Inflammatory macrophage treated with lipopolysaccharide for 1 hour (primary cell): Measurements from ENCODE around the gene PURB.
"Not testable (repeated sequence)": the region's sequence is repeated elsewhere in the genome, so short reads cannot be mapped to it uniquely, and the experiment has no call there.

Experiments
- DNase-seq, 2 donors: peaks; one replicate each; pipeline ENCODE4 v3.0.0-alpha.2; 2020 to 2022

Gene PURB

DNA sequence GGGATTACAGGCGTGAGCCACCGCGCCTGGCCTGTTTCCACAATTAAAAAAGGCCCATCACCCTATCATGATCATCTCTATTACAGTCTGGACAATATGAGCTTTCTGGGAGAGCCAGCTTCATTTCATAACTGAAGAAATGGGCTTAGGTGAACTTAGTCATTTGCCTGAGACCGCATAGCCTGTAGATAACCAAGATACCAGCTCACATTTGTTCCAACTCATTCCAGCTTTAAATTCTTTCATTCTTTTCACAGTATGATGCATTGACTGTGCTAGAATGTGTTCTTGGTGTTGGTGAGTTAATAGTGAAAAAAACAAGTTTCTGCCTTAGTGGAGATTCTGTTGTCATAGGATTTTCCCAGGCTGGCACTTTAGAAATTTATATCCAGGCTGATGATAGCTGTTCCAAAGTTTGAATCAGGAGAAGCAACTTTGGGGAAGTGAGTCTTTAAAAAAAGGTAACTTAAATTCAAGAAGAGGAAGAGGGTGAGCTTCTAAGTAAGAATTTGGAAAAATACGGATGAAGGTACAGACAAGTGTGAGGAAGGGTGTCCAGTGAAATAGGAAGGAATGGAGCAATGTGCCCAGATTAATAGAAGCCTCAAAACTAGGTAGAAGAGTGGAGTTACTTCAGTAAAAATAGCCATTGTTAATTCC, 35.3 kb downstream of the PURB start:
- DNase-seq = peak in 1 of 2 donors; percentile 20

GRCh38 chr7:44849259-44849884, 36.0 kb downstream of the PURB start:
- no peak for DNase-seq

- DNase-seq = peak; percentile 99 to 100
Observed at GRCh38 chr7:44847920-44848634, 37.3 kb downstream of the PURB start, which contains the start of gene H2AZ2. Gene H2AZ2, minus strand, starts transcription at chr7:44848087. Its CDS starts 116 bp downstream, at chr7:44847971.

GRCh38 chr7:44847509-44847919, 37.8 kb downstream of the PURB start:
- peak; percentile 74 to 86 for DNase-seq

DNA sequence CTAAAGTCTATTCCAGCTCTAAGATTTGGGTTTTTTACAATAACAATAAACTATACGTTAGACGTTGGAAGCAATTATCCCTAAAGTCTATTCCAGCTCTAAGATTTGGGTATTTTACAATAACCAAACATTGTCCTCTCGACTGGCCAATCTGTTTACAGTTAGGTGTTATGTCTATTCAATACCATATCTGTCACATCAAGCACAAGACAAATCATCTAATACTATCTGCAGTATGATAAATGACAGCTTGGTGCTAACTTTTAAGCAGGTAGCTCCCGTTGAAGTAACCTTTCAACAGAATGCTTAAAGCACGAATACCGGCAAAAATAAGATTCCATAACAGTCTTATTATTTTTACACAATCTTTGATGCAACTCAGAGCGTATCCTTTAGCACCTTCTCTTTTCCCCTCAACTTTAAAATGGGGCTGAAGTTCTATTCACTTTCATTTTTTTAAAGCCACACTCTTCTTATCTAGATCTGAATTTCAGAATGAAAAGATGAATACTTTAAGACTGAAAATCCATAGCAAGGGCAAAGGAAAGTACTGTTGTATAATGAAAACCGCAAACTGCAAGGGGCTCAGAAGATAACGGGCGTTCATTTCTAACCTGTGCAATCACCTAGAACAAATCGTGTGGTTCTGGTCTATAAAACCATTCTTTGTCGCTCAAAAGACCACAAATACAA, 38.4 kb downstream of the PURB start:
- peak in 1 of 2 donors; percentile 17 for DNase-seq

DNA sequence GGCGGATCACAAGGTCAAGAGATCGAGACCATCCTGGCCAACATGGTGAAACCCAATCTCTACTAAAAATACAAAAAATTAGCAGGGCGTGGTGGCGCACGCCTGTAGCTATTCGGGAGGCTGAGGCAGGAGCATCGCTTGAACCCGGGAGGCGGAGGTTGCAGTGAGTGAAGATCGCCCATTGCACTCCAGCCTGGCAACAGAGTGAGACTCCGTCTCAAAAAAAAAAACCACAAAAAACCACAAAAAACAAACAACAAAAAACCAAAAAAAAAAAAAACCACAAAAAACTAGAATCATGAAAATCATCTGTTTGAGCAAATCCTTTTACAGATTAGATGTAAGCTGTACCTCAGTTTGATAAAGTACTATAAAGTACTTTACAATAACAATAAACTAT, 38.9 kb downstream of the PURB start:
- not testable (repeated sequence) for DNase-seq

- peak; percentile 66 to 67 for DNase-seq
Observed at GRCh38 chr7:44845451-44845850, 39.9 kb downstream of the PURB start.

- DNase-seq = not testable (repeated sequence)
Observed at GRCh38 chr7:44843440-44843839, 41.9 kb downstream of the PURB start.

DNA sequence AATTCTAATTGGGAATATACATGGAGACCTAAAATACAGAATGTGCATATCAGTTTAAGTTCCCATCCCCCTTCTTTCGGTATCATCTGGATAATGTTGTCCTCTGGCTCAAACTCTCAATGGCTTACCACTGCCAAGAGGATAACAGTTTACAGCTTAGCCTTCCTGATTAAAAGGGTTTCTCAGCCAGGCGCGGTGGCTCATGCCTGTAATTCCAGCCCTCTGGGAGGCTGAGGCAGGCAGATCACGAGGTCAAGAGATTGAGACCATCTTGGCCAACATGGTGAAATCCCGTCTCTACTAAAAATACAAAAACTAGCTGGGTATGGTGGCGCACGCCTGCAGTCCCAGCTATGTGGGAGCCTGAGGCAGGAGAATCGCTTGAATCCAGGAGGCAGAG, 42.7 kb downstream of the PURB start:
- not testable (repeated sequence) for DNase-seq

- no peak for DNase-seq
Observed at GRCh38 chr7:44838751-44839150, 46.6 kb downstream of the PURB start.

DNA sequence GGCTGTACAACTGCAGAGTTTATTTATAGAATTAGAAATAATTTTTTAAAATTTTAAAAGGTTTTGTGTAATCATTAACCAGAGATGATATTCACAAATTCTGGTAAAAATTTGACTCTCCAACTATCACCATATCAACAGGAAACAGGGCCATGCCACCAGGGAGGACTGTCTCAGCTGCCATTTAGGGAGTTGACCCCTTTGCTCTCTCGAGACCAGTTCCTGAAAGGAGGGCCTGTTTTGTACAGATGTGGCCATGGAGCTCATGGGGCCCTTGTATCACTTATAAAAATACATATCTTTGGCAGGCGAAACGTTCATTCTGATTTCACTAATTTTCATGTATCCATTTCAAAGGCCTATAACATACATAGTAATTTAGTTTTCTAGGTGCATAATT, 57.8 kb downstream of the PURB start:
- no peak for DNase-seq
